Measurements from ENCODE around the gene ZZZ3. TPM values are rescaled to one million over a fixed set of nuclear protein-coding genes. Genes with fewer than 3 reads are reported as not detected.
"Not testable (repeated sequence)": the region's sequence is repeated elsewhere in the genome, so short reads cannot be mapped to it uniquely, and the experiment has no call there.

ZZZ3 gene
- 20.7 and 39.8 TPM in 2 replicates for total RNA-seq (2014; rRNA removed; shearing (Covaris generic))

- in situ Hi-C loops (cut with HindIII; ENCODE audit: low sequenced_read_pairs), result no loop called here
- peak; percentile 94 for DNase-seq (ENCODE audit: low spot score)
These were observed at the start of gene ZZZ3 for GRCh38 chr1:77682460-77683159. ZZZ3 (minus strand) TSS chr1:77682658; CDS start chr1:77633354, 49,304 bp downstream.

GRCh38 chr1:77732090-77732489 lies 49.6 kb upstream of the ZZZ3 start:
- DNase-seq (ENCODE audit: low spot score), result no peak
- in situ Hi-C loops (cut with HindIII; ENCODE audit: low sequenced_read_pairs), result no loop called here

- no peak for DNase-seq (ENCODE audit: low spot score)
- in situ Hi-C loops (cut with HindIII; ENCODE audit: low sequenced_read_pairs), result no loop called here
These were observed 43.2 kb upstream of the ZZZ3 start for GRCh38 chr1:77725706-77726105.

GRCh38 chr1:77718181-77718580 lies 35.7 kb upstream of the ZZZ3 start:
- in situ Hi-C loops (cut with HindIII; ENCODE audit: low sequenced_read_pairs), result no loop called here
- no peak for DNase-seq (ENCODE audit: low spot score)

GRCh38 chr1:77716065-77716464 lies 33.6 kb upstream of the ZZZ3 start:
- in situ Hi-C loops (cut with HindIII; ENCODE audit: low sequenced_read_pairs), result no loop called here

GRCh38 chr1:77709727-77710126 lies 27.3 kb upstream of the ZZZ3 start:
- in situ Hi-C loops (cut with HindIII; ENCODE audit: low sequenced_read_pairs), result no loop called here
- no peak for DNase-seq (ENCODE audit: low spot score)

More at GRCh38 chr1:77716065-77716464, 33.6 kb upstream of the ZZZ3 start:
- no peak for DNase-seq (ENCODE audit: low spot score)

GRCh38 chr1:77706321-77706720 lies 23.9 kb upstream of the ZZZ3 start:
- no peak for DNase-seq (ENCODE audit: low spot score)
- in situ Hi-C loops (cut with HindIII; ENCODE audit: low sequenced_read_pairs), result no loop called here

- in situ Hi-C loops (cut with HindIII; ENCODE audit: low sequenced_read_pairs), result no loop called here
- no peak for DNase-seq (ENCODE audit: low spot score)
These were observed 22.3 kb upstream of the ZZZ3 start for GRCh38 chr1:77704736-77705135.

GRCh38 chr1:77699673-77700072 lies 17.2 kb upstream of the ZZZ3 start:
- in situ Hi-C loops (cut with HindIII; ENCODE audit: low sequenced_read_pairs); DNase-seq (ENCODE audit: low spot score): not testable (repeated sequence)

- DNase-seq (ENCODE audit: low spot score), result no peak
- in situ Hi-C loops (cut with HindIII; ENCODE audit: low sequenced_read_pairs), result no loop called here
These were observed 15.0 kb upstream of the ZZZ3 start for GRCh38 chr1:77697441-77697840.

- in situ Hi-C loops (cut with HindIII; ENCODE audit: low sequenced_read_pairs), result no loop called here
These were observed 6.5 kb upstream of the ZZZ3 start for GRCh38 chr1:77688939-77689338.

GRCh38 chr1:77687519-77687906 lies 5.1 kb upstream of the ZZZ3 start:
- in situ Hi-C loops (cut with HindIII; ENCODE audit: low sequenced_read_pairs), result no loop called here

More at GRCh38 chr1:77688939-77689338, 6.5 kb upstream of the ZZZ3 start:
- DNase-seq (ENCODE audit: low spot score), result no peak

GRCh38 chr1:77686796-77687518 lies 4.5 kb upstream of the ZZZ3 start:
- in situ Hi-C loops (cut with HindIII; ENCODE audit: low sequenced_read_pairs), result no loop called here
- DNase-seq (ENCODE audit: low spot score), result no peak

More at GRCh38 chr1:77687519-77687906, 5.1 kb upstream of the ZZZ3 start:
- no peak for DNase-seq (ENCODE audit: low spot score)

GRCh38 chr1:77683160-77684148 lies 996 bp upstream of the ZZZ3 start:
- in situ Hi-C loops (cut with HindIII; ENCODE audit: low sequenced_read_pairs), result no loop called here
- peak; percentile 83 for DNase-seq (ENCODE audit: low spot score)

- no peak for DNase-seq (ENCODE audit: low spot score)
- in situ Hi-C loops (cut with HindIII; ENCODE audit: low sequenced_read_pairs), result no loop called here
These were observed 2.3 kb downstream of the ZZZ3 start for GRCh38 chr1:77680173-77680572.

- in situ Hi-C loops (cut with HindIII; ENCODE audit: low sequenced_read_pairs), result no loop called here
- no peak for DNase-seq (ENCODE audit: low spot score)
These were observed 3.5 kb downstream of the ZZZ3 start for GRCh38 chr1:77678660-77679610.

- in situ Hi-C loops (cut with HindIII; ENCODE audit: low sequenced_read_pairs), result not testable (repeated sequence)
These were observed 7.7 kb downstream of the ZZZ3 start for GRCh38 chr1:77674807-77675206.

GRCh38 chr1:77673716-77674355 lies 8.6 kb downstream of the ZZZ3 start:
- in situ Hi-C loops (cut with HindIII; ENCODE audit: low sequenced_read_pairs), result no loop called here
- no peak for DNase-seq (ENCODE audit: low spot score)

More at GRCh38 chr1:77674807-77675206, 7.7 kb downstream of the ZZZ3 start:
- DNase-seq (ENCODE audit: low spot score), result not testable (repeated sequence)
